GM21825 (cell line): ENCODE results near the gene HDGF.

Source experiments
- ATAC-seq: cut with Tn5 transposase; IDR thresholded peaks from one replicate; pipeline ENCODE4 v1.9.1; 2021; ENCODE audit warnings: mild to moderate bottlenecking, moderate library complexity; ENCODE audit not compliant: unreplicated experiment

The HDGF gene

GRCh38 chr1:156726549-156727226 is 24.8 kb downstream of the HDGF start:
- ATAC-seq: no peak

GRCh38 chr1:156725683-156726280 is 25.7 kb downstream of the HDGF start:
- peak; percentile 34 for ATAC-seq

GRCh38 chr1:156721535-156721934 is 29.9 kb downstream of the HDGF start:
- ATAC-seq: no peak

GRCh38 chr1:156721131-156721530 is 30.3 kb downstream of the HDGF start:
- ATAC-seq: no peak

GRCh38 chr1:156717351-156717750 is 34.1 kb downstream of the HDGF start:
- ATAC-seq: no peak

GRCh38 chr1:156714830-156715229 is 36.6 kb downstream of the HDGF start:
- no peak for ATAC-seq

GRCh38 chr1:156712626-156713025 is 38.8 kb downstream of the HDGF start:
- ATAC-seq: no peak

GRCh38 chr1:156711011-156711817 is 40.3 kb downstream of the HDGF start:
- ATAC-seq: no peak

GRCh38 chr1:156709757-156710489 is 41.6 kb downstream of the HDGF start:
- ATAC-seq: no peak

- no peak for ATAC-seq
These were observed 42.4 kb downstream of the HDGF start for GRCh38 chr1:156709031-156709430.

- no peak for ATAC-seq
These were observed 43.2 kb downstream of the HDGF start for GRCh38 chr1:156708218-156708661.

GRCh38 chr1:156707417-156708217 is 43.9 kb downstream of the HDGF start:
- ATAC-seq: no peak

GRCh38 chr1:156706657-156707416 is 44.6 kb downstream of the HDGF start:
- no peak for ATAC-seq

- no peak for ATAC-seq
These were observed 45.4 kb downstream of the HDGF start for GRCh38 chr1:156705918-156706656.

GRCh38 chr1:156705321-156705917 is 46.1 kb downstream of the HDGF start, which contains the start of gene CRABP2:
CRABP2 (minus strand) TSS chr1:156705583; CDS start chr1:156705446, 137 bp downstream.
- no peak for ATAC-seq

GRCh38 chr1:156704930-156705320 is 46.5 kb downstream of the HDGF start:
- ATAC-seq: no peak

GRCh38 chr1:156704166-156704711 is 47.2 kb downstream of the HDGF start:
- ATAC-seq: no peak

GRCh38 chr1:156703741-156704140 is 47.7 kb downstream of the HDGF start:
- ATAC-seq: no peak
